IPS DF 6.9 (cell line): Measurements from ENCODE around the gene SLX4IP.

ENCODE experiments used
- DNase-seq: peaks from one replicate; pipeline ENCODE4 v3.0.0-alpha.2; 2013; ENCODE audit warnings: low read depth, low spot score
- H3K27ac ChIP-seq: one replicate; pipeline ENCODE4 v1.5.1; 2013; ENCODE audit warnings: low read length, control low read depth
- H3K27me3 ChIP-seq: 2 replicates; pipeline ENCODE4 v1.6.1; 2013; ENCODE audit warnings: mild to moderate bottlenecking, low read length; ENCODE audit not compliant: control insufficient read depth, insufficient read depth
- H3K36me3 ChIP-seq: 2 replicates; pipeline ENCODE4 v1.6.1; 2013; ENCODE audit warnings: low read length; ENCODE audit not compliant: control insufficient read depth, insufficient read depth
- H3K4me1 ChIP-seq: 2 replicates; pipeline ENCODE4 v1.6.1; 2013; ENCODE audit warnings: low read length; ENCODE audit not compliant: control insufficient read depth, insufficient read depth
- H3K4me3 ChIP-seq: 2 replicates; pipeline ENCODE4 v1.5.1; 2013; ENCODE audit warnings: mild to moderate bottlenecking, low read length
- H3K9me3 ChIP-seq: 2 replicates; pipeline ENCODE4 v1.6.1; 2013; ENCODE audit warnings: low read length, inconsistent platforms; ENCODE audit not compliant: control insufficient read depth, insufficient read depth
- WGBS: extraction: QIAGEN DNeasy Blood & Tissue Kit; methylation state at CpG from one replicate; pipeline ENCODE4 v1.1.7; 2013; ENCODE audit warnings: mixed read lengths, missing lambda C conversion rate; ENCODE audit not compliant: insufficient read length, insufficient coverage; 5-methylcytosine and 5-hydroxymethylcytosine counted together

SLX4IP gene

DNA sequence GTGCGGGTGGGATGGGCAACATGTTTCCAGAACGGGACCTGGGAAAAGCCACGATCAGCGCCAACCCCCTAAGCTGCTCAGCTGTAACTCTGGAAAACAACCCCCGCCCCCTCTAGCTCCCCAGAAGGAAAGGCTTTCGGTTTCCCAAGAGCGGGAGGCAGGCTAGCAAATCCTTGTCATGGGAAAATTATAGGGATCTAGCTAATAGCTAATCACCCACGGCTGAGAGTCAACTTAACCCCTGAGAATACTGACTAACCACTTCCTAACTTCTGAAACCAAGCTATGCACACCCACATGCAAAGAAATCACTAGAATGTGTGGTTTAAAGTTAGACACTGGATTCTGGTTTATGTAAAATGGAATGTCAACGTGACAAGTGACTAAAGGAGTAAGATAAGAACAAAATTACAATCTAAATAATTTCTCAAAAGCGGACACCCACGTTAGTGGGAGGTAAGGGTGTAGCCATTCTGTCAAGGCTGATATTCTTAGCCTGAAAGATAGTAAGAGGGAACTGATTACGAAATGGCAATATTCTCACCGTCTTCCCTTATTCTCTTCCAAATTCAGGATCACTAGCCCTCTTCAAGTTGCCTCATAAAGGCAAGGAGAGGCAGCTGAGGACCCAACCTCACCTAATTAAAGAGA is 218.6 kb downstream of the SLX4IP start:
- H3K4me3 ChIP-seq = no peak overlapping the region
- WGBS = no CpG with 5 or more reads among the region's 13 CpGs
- no peaks in the 10 kb centered on the region for H3K27me3 ChIP-seq
- DNase-seq = no peak
- H3K36me3 ChIP-seq = peaks cover 13% of the 10 kb centered on the region
- H3K9me3 ChIP-seq = no peaks in the 10 kb centered on the region
- H3K4me1 ChIP-seq = peaks cover 15% of the 10 kb centered on the region; the same call in 1 of the 2 replicates
- H3K27ac ChIP-seq = no peak overlapping the region

DNA sequence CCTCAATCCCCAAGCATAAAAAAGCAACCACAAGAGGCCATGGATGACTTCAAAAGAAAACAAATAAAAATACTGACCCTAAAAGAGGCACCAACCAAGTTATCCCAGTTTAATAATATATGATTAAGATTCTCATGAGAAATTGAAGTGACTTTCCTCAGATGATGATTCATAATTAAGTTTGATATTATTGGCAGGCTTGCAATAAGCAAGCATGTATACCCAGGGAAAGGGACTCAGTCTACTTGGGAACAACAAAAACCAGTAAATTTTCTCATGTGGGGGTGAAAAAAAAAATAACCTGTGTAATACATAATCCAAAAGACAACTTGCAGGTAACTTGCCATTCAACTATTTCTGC is 219.1 kb downstream of the SLX4IP start:
- peaks cover 14% of the 10 kb centered on the region; the same call in 1 of the 2 replicates for H3K4me1 ChIP-seq
- H3K36me3 ChIP-seq = peaks cover 12% of the 10 kb centered on the region
- DNase-seq = no peak
- H3K27ac ChIP-seq = no peak overlapping the region
- H3K27me3 ChIP-seq = no peaks in the 10 kb centered on the region
- no peak overlapping the region for H3K4me3 ChIP-seq
- H3K9me3 ChIP-seq = no peaks in the 10 kb centered on the region

DNA sequence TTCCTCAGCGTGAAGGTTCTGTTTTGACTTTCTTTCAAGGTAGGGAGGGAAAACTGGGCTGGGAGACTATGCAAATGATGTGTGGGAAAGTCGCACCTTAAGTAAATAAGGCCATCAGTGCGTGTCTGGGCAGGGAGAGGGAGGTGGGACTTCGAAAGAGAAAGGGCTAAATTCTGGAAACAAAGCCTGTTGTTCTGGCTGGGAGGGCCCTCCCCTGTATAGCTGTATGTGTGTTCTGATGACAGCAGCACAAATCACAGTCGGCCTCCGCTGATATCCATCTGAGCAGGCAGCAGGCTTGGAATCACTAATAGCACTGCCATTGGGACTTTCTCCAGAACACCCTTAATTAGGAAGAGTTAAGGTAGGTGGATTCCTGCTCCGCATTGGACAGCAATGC is 219.5 kb downstream of the SLX4IP start:
- H3K27me3 ChIP-seq = no peaks in the 10 kb centered on the region
- no peak for DNase-seq
- peaks cover 12% of the 10 kb centered on the region for H3K36me3 ChIP-seq
- H3K4me3 ChIP-seq = no peak overlapping the region
- no peaks in the 10 kb centered on the region for H3K9me3 ChIP-seq
- peaks cover 12% of the 10 kb centered on the region; the same call in 1 of the 2 replicates for H3K4me1 ChIP-seq
- H3K27ac ChIP-seq = no peak overlapping the region
- no CpG with 5 or more reads among the region's 7 CpGs for WGBS

DNA sequence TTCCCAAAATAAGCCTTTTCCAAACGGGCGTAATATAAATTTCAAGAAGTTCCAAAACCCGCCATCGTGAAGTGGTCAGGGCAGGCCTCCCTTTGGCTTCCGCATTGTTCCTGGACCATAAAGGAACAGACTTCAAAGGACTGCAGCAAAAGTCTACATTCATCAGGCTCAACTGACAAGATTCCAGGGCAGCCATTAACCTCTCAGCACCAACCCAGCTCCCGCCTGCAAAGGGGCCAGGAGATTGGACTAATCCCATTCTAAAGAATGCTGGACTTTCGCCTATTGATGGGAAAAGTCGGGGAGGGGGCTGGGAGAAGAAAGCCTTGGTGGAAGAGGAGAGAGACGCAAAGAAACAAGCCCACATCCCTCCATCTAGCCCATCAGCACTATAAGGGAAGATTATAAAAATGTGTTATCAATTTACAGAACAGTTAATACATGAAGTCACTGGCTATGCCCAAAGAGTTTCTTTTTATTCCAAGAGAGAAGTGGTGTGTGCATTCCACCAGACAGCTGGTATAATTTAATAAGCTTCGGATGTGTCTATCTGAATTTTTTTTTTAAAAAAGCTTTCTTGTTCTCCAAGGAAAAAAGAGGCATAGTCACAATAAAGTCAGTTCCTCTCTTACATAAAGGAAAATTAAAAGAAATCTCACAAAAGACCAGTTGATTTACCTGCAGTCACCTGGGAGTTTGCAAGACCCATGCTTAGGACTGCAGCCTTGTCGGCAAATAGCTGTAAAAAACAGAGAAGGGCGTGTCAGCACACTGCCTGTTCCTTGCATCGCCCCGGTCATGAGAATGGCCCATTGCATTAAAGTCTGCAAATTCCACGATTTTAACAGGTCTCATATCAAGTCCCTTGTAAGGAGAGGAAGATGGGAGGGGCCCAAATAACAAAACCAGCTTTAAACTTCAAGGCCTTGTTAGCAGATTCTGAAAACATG is 220.9 kb downstream of the SLX4IP start:
- WGBS = no CpG with 5 or more reads among the region's 15 CpGs

DNA sequence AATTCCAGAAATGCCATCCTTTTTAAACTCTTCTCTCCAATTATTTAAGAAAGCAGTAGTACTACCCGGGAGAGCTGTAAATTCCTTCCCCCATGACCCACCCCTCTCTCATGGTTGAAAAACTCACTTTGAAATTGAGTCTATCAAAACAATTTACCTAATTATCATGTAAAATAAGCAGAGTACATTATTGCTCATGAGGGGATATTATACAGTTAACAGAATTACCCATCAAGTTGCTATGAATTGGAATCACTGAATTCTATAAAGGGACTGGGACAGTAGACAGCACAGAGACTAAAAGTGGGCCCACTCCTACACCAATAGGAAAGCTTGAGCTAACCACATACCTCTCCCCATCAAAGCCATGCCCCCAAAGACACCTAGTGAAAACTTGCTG is 222.3 kb downstream of the SLX4IP start:
- H3K4me3 ChIP-seq = no peak overlapping the region
- no CpG with 5 or more reads among the region's 1 CpG for WGBS
- peaks cover 15% of the 10 kb centered on the region; the same call in 1 of the 2 replicates for H3K4me1 ChIP-seq
- H3K36me3 ChIP-seq = peaks cover 20% of the 10 kb centered on the region
- no peak overlapping the region for H3K27ac ChIP-seq
- H3K27me3 ChIP-seq = no peaks in the 10 kb centered on the region
- no peak for DNase-seq
- no peaks in the 10 kb centered on the region for H3K9me3 ChIP-seq

More for the DNA sequence above, 220.9 kb downstream of the SLX4IP start:
- H3K9me3 ChIP-seq = no peaks in the 10 kb centered on the region
- peaks cover 15% of the 10 kb centered on the region; the same call in 1 of the 2 replicates for H3K4me1 ChIP-seq
- H3K27ac ChIP-seq = no peak overlapping the region
- H3K27me3 ChIP-seq = no peaks in the 10 kb centered on the region
- peaks cover 15% of the 10 kb centered on the region for H3K36me3 ChIP-seq
- no peak overlapping the region for H3K4me3 ChIP-seq
- no peak for DNase-seq

DNA sequence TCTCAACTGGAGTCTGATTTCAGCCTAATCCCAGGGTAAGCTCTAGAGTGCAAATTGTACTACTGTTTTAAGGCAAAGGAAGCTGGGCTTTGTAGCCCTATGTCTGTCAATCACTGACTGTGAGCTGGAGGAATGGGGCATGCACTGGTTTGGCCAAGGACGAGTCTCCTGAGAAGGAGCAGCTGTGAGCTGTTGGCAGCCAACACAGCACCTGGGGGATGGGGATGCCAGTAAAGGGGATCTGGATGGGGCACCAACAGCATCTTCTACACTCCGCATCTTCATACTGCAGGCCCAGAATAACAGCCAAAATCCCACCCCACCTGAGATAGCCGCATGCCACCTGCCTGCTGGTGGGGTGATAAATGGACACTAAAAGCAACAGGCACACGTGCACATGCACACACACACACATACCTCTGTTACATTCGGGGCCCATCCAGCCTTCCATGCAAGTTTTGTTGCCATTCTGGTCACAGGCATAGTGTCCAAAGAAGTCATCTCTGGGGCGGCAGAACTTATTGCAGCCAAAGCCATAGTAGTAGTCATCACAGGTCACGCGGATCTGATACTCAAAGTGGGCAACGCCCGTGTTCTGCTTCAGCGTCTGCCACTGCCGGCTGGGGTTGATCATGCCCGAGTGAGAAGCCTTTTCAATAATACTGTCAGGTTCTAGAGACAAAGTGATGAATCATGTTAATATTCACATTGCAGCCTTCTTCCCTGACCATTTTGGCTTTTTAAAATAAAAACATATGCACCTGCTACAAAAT is 223.1 kb downstream of the SLX4IP start:
- WGBS = no CpG with 5 or more reads among the region's 13 CpGs
- Histone ChIP-seq H3K36me3 (peaks cover 26% of the 10 kb centered on the region), H3K9me3 (no peaks in the 10 kb centered on the region), H3K27me3 (no peaks in the 10 kb centered on the region), H3K27ac (no peak overlapping the region), H3K4me3 (no peak overlapping the region), H3K4me1 (peaks cover 17% of the 10 kb centered on the region; the same call in 1 of the 2 replicates)
- DNase-seq = no peak

DNA sequence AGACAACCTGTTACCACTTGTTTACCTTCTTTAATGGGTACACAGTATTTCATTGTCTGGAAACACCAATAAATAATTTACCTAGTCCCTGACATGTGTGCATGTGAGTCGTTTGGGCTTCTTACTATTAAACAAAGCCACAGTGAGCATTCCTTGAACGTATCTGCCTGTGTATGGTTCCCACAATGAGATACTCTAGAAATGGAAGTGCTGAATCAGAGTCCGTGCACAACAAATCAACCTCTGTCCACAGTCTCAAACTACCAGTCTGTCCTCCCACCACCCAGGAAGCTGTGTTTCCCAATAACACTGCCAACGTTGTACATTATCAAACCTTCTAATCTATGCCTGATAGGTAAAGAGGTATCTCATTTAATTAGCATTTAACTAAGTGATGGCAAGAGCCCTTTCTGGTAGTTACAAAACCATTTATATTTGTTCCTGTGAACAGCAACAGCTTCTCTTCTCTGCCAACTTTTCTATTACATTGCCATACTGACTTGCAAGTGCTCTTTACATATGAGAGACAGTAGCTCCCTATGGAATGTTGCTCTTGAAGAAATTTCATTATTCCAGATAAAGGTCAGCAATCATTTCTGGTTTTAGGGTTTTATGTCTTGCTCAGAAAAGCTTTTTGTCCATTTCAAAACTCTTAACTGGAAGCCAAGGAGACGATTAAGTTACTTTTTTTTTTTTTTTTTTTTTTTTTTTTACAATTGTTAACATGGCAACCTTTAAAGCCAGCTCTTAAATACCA is 223.9 kb downstream of the SLX4IP start:
- WGBS = no CpG with 5 or more reads among the region's 5 CpGs
- H3K4me1 ChIP-seq = peaks cover 20% of the 10 kb centered on the region; the same call in 1 of the 2 replicates
- no peak for DNase-seq
- no peak overlapping the region for H3K4me3 ChIP-seq
- H3K27ac ChIP-seq = no peak overlapping the region
- no peaks in the 10 kb centered on the region for H3K27me3 ChIP-seq
- no peaks in the 10 kb centered on the region for H3K9me3 ChIP-seq
- H3K36me3 ChIP-seq = peaks cover 26% of the 10 kb centered on the region

DNA sequence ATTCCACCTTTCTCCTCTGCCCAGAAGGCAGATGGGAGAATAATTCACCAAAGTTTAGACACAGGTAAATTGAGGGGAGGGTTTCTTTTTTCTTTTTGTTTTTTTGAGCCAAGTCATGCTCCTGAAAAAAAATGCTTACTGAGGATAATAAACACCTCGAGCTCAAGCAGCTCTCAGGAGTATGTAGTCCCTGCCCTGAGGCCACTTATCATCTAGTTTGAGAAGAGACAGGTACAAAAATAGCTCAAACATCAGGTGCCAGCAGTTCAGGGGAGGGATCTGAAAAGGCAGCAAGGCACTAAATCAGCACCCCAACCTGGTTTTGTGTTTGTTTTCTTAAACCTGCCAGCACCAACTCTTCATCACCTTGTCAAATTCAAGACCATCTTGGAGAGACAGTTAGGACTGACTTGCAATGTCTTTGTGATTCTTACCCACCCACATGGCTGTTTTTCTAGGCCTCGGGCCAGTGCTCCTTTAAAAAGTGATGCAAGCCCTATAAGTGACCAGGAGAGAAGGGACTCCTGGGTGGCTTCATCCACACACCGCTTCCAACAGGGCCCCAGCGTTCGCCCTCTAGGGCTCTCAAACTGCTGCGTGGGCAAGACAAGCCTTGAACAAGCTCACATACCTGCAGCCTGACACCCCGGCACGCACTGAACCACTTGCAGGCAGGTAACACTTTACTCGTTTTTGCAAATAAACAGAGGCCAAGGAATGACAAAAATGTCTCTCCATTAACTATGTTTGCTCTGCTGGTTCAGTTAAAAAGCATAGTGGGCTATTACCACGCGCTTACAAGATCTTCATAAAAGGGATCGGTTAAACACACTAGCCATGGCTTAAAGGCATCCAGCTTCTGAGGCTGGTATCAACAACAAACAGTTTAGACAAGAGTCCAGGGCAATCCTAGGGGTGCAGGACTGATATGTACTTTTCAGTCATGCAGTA is 224.8 kb downstream of the SLX4IP start:
- H3K4me1 ChIP-seq = peaks cover 20% of the 10 kb centered on the region; the same call in 1 of the 2 replicates
- H3K9me3 ChIP-seq = no peaks in the 10 kb centered on the region
- no CpG with 5 or more reads among the region's 12 CpGs for WGBS
- no peaks in the 10 kb centered on the region for H3K27me3 ChIP-seq
- no peak for DNase-seq
- H3K27ac ChIP-seq = no peak overlapping the region
- no peak overlapping the region for H3K4me3 ChIP-seq
- H3K36me3 ChIP-seq = peaks cover 26% of the 10 kb centered on the region

DNA sequence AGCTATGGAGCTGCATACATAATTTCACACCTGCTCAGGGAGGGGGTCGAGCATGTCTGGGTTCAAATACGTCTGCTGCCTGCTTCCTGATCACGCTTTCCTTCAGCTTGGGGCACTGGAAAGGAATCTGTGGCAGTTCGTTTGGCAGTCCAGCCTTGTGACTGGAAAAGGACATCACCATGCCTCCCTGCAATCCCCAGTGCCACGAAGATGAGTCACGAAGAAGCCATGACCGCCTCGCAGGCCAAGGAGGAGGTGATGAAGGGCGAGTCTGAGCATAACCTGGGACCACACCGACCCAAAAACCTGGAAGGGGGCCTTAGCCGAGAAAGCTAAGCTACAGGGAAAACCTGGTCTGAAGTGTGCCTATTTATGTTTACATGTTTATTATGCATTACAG is 225.6 kb downstream of the SLX4IP start:
- no peak for DNase-seq
- no peak overlapping the region for H3K27ac ChIP-seq

More for the DNA sequence above, 225.6 kb downstream of the SLX4IP start:
- no peaks in the 10 kb centered on the region for H3K9me3 ChIP-seq
- peaks cover 26% of the 10 kb centered on the region for H3K36me3 ChIP-seq
- H3K4me3 ChIP-seq = no peak overlapping the region
- H3K4me1 ChIP-seq = peaks cover 18% of the 10 kb centered on the region; the same call in 1 of the 2 replicates
- H3K27me3 ChIP-seq = no peaks in the 10 kb centered on the region
- no CpG with 5 or more reads among the region's 11 CpGs for WGBS
